Stimulated activated naive CD4-positive, alpha-beta T cell treated with Interleukin-2 at 50 U/mL for 16 hours (primary cell): ENCODE measurements around the gene PRIMA1.

Experiments
- DNase-seq: peaks from one replicate; lab custom pipeline; 2025; lab: John Stamatoyannopoulos, UW

Gene PRIMA1

DNA sequence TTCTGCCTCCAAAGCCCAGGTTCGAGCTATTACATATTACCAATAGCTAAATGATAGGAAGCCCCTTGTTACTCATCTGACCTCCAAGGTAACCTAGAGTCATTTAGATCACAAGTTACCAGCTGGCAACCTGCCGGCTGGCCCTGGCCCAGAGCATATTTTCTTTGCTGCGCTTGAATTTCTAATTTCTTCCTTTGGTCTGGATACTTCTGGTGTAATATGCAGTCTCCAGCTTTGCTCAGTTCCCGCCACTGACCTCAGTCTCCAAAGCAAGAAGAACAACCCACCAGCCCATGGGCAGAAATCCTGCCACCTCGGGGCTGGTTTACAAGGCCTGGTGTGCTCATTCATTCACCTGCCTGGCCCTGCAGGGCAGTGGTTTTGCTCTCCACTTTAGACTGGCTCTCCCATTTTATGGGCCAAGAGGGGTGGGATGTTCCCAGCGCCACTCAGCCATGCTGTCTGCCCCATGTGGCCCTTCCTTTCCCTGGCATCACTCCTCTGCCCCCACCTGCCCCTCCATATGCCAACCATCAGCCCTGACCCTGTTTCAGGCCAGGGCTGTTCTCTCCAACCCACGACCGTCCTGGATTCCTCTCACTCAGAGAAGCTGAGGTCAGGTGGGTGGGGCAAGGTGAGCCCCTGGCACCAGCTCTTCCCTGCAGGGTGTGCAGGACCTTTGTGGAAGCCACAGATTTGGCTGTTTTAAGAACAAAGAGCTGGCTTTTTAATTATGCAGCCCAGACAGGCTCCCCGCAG, 76.0 kb downstream of the PRIMA1 start:
- no peak for DNase-seq

DNA sequence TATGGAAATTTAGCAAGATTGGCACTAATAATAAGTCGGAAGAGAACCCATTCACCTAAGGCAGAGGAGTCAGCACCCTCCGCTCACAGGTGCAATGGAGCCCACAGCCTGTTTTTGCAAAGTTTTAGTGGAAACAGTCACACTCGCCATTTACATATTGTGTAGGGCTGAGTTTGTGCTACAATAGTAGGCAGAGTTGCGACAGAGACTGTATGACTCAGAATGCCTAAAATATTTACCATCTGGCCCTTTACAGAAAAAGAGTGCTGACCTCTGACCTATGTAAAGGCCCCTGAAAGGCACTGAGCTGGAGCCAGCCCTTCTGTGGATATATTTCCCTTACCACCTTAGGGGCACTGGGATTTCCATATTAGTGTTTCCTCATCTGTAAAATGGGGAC, 79.0 kb downstream of the PRIMA1 start:
- no peak for DNase-seq

DNA sequence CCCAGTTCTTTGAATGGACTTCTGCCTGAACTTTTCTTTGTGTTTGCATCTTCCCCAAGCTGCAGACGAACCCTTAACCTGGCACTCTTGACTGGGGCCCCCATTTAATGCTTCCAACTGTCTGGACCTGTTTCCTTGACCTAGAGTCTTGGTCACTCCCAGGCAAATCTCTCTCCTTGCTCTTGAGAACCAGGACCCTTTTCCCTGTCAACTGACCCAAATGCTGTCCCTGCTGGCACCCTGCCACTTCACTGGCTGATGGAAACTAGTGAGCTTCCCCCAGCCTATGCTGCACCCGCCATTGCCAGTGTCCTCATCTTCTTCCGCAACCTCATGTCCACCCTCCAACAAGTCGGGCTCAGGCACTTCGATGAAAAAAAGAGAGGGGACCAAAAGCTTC, 79.5 kb downstream of the PRIMA1 start:
- no peak for DNase-seq

DNA sequence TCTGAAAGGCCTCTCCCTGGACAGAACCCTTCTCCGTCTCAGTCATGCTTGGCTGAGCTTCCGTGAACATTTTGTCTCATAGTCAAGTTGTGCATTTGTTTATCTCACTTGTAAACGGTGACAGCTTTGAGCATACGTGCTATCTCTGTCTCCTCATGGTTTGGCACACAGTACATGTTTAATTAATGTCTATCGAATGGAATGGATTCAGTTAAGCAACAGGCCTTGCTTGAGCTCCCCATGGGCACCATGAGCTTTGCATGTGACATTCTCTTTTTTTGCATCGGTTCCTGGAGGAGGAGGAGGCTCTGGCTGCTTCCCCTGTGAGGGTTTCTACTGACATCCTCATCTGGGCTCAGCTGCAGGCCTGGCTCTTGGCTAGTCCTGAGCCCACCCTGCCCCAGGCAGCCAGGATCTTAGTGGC, 80.0 kb downstream of the PRIMA1 start:
- DNase-seq, result no peak

DNA sequence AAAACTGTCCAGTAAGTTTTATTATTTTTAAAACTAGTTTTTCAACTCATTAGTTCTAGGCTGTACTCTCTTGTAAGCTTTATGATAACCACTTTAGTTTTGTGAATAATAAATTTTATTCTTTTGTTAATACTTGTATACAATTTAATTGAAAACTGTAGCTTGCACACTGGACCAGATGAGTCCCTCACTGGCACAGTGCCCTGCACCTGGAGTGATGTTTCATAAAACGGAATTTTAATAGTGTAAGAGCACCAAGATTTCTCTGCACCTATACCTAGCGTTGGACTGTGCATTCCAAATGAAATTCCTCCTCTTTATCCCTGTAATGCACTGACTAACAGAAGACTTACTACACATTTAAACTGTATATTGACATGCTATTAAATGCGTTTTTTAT, 80.8 kb downstream of the PRIMA1 start:
- no peak for DNase-seq

DNA sequence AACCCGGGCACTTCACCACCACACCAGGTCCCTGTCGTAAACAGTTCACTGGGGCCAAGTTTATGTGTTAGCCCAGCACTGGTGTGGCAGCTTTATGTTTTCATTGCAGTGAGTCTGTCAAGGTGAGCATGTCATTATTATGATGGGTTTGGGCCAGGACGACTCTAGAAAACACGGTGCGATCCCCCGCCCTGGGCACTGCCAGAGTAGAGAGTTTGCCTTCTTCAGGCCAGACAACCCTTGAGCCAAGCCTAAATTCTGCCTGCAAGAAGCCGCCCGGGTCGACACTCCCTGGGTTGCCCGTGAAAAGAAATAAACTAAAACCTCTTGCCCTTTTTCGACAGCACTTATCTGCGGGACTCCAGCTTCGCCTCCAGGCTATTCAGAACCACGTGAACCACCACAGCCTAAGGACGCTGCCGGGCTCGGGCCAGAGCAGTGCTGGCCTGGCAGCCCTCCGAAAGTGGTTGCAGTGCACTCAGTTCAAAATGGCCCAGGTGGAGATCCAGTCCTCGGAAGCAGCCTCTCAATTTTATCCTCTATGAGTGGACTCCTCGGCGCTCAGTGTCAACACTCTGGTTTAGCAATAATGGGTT, 81.8 kb downstream of the PRIMA1 start:
- DNase-seq, result no peak

DNA sequence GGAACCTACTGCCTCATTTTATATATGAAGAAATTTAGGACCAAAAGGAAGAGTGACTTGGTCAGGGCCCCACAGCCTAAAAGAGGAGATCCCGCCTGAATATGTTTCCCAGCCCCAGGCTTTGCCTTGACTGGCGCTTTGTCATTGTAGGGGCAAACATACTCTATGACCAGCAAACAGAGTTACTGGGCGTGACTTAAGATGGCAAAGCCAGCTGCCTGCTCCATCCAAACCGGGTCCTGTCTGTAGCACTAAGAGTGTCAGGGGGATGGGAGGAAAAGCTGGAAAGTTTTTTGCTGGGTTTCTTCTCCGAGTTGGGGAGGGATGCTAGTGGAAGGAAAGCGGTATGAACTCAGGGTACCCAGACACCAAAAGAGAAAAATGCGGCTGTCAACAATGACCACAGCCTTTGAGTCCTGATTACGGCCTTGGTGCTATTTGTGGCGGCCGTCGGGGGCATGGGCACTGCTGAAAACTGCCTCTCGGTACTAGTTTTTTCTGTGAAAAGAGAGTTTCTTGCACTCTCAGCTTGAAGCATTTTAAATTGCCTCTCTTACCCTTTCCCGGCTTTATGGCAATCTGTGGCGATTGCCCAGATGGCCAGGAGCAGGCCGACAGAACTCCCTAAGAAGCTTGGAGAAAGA, 82.7 kb downstream of the PRIMA1 start:
- DNase-seq, result no peak

DNA sequence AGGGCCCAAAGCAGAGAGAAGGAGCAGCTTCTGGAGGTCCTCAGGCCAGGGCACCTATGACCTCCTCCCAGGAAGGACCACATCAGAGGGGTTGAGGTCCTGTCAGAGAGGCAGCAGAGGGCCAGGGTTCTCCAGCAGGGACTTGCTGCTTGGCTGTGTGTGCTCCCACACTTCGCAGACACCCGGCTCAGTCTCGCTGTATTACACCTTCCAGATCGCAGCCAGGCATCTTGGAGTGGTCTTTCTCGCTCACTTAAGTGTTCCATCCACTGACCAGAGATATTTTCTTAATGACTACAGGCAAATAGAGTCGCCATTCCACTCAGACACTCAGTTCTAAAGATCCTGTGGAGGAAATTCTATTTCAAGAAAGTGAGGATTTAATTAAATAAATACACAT, 84.3 kb downstream of the PRIMA1 start:
- DNase-seq, result no peak

DNA sequence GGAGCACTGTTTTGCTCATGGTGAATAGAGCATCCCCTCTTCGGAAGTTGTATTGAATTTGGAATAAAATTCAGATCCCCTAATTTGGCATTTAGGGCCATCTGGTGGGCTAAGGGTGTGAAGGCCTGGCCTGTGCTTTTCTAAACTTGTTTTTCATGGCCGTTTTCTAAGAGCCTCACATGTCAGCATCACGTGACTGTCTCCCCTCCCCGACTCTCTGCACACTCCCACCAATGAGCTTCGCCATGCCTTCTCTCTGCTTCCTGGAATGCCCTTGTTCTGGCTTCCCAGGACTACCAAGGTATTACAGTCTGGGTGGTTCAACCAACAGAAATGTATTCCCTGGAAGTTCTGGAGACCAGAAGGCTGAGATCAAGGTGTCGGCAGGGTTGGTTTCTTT, 85.3 kb downstream of the PRIMA1 start:
- DNase-seq, result no peak

DNA sequence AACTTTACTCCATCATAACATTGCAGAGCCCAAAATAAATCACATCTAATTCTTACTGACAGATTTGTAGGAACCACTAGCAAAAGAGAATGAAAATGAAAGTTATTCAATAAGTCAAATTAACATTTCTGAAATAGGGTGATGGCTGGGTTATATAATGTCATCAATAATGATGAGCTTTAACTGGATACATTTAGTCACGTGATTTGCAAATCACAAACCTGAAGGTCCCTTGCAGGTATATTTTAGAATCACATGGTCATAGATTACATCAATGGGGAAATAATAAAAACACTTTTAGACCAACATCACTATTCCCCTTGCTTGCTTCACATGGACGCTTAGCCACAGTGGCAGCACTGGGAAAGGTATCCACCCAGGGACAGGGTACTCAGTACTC, 86.7 kb downstream of the PRIMA1 start:
- DNase-seq, result no peak

DNA sequence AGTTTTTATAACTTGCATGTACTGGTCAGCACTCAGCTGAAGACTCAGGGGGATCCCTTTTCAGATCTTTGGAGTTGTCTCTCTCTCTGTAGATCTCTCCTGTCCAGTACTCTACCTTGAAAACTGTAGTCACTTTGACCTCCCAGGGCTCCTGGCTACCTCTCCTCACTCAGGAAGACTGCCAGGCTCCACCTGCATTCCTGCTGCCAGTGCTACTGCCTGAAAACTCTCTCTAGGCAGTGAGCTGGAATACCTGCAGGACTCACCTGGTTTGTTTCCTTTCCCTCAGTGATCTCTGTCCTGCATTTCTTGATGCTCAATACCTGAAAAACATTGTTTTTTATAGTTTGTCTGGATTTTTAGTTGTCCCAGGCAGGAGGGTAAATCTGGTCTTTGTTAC, 87.4 kb downstream of the PRIMA1 start:
- DNase-seq, result no peak

DNA sequence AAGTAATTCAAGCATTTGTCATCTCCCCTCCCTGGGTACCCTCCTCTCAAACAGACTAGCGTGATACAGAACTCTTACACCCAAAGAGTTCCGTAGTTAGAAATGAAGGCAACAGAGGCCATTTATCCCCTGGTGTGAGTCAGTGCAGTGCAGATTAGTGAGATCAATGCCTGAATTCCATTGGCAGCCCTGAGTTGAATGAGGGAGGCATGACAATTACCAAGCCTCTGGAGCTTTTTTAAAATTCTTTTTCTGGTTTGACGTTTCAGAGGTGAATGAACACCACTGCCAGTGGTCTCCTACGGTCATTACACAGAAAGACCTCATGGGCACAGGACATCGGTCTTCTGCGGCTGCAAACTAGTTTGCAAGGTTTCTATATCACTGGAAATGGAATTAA, 94.4 kb downstream of the PRIMA1 start:
- DNase-seq, result no peak

DNA sequence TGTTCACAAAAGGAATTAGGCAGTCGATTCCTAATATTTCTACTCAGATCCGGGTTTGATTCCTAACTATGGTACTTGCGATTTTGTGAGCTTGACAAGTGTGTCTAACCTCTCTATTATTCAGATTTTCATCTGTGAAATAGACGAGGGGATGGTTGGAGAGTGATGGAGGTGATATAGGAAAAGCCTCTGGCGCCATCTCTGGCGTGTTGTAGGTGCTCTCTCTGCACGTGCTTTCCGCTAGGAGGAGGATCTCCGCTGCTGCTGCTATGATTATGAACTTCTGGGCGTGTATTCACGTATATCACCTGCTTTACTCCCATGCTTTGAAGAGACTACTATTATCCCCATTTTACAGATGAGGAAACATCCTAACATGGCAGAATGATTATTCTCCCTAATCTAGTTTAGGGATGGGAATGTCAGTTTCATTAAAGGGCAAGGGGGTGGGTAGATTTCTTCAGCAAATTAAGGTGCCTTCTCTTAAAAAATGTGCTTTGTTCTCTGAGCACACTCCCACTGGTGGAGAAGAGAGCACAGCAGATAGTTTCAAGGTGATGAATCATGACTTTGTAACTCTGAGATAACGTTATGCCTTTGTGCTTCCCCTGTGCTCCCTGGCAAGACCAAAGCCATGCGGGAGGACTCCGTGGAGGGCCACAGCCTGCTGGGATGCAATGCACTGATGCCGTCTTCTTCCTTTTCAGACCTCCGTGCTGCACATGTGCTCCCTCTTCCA, 97.1 kb downstream of the PRIMA1 start:
- DNase-seq, result no peak

DNA sequence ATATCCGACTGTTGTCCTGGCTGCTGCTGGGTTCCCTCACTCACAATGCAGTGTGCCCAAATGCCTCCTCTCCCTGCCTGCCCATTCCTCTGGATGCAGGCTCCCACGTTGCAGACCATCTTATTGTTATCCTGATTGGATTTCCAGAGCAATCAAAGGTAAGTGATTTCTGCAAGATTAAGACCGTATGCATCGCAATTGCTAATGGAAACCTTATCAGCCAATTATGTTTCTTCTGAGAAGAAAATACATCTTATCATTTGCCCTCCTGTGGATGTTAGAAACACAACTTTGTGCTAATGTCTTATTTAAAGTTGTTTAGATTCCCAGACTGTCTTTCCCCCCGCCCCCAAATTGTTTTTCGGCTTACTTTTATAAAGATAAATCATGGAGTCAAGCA, 98.1 kb downstream of the PRIMA1 start:
- DNase-seq, result no peak

DNA sequence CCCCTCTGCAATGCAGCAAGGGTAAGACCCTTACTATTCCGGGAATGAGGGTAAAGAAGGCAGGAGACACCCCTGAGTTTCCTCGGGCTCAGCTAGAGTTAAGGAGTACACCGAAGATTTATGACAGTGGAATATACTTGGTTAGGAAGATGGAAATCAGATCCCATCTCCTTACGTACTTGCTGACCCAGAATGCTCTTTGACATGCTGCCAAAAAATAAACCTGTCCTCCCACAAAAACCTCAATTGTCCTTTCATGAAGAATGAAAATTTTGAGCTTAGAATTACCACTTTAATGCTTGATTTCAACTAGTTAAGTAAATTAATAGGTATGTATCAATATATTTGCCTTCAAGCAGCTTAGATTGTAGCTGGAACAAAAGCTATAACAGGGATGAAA, 99.5 kb downstream of the PRIMA1 start:
- DNase-seq, result no peak

DNA sequence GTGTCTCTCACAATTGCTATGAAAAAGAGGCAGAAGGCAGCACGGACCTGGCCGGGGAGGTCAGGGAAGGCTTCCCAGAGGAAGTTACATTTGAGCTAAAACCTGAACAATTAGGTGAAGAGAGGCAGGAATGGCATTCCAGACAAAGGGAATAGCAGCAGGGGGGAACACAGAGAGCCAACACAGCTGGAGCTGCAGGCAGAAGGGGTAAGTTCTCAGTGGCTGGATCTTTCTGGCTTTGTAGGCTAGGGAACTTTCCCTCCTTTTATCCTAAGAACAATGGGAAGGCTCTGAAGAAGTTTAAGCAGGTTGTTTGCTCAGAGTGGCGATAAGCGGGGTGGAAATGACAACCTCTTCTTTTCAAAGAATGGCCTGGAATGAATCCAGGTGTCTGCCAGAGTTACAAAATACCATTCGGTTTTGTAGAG, 100.0 kb downstream of the PRIMA1 start:
- no peak for DNase-seq

DNA sequence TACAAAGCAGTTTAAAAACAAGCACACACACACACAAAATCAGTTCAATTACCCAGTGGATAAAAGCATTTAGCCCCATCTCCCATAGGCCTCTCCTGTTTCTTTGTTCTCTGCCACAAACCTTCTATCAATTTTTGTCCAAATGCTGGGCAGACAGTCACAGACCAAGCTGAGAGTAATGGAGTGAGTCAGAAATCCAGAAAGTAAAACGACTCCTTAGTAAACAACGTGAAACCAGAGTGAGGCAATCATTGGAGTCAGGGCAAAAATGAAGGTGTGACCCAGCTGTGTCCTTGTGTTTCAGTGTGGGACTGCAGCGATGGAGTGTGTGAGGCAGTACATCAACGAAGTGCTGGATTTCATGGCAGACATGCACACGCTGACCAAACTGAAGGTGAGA, 102.0 kb downstream of the PRIMA1 start:
- DNase-seq, result no peak

DNA sequence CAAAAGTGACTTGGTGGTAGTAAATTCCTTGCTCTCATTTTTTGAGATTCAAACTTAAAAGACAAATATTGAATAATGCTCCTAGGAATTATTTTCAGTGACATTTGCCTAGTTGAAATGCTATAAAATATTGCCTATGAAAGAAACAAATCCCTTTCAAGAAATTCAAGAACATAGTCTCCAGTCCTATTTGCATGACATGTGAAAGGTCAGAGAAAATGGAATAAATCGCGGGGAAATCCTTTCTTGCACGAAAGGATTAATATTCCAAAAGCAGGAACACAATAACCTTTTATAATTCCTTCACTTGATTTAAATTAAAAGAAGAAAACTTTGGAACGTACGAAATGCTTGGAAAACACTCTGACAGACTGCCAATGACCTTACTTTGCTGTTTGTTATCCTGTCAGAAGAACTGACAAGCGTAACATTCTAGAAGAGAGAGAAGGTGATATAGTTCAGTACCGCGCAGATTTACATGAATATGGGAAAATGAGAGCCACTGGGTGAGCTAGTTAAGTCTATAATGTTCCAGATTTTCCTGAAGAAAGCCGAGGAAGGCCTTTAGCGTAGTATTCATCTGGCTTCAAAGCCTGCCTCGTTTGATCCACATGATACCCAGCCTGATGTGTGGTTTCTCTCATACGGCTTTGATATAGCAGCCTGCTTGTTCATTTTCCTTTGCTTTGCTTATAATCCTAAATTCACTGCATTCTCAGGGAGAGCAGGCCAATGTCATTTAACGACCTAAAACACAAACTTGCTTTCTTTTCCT, 103.0 kb downstream of the PRIMA1 start:
- DNase-seq, result no peak

DNA sequence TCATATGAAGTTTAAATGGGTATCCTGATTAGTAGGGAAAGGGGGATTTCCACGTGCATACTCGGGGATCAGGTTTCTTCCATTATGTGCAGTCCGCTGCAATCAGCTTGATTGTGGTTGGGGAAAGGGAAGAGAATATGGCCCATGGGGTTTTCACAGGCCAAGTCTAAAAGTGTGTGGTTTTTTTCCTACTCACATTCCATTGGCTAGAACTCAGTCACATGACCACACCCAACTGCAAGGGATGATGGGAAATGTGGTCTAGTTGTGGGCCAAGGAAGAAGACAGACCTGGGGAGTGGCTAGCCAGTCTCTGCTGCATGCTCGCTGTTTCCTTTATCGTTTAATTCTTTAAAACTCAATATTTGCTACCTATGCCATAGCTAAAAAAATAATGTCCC, 105.1 kb downstream of the PRIMA1 start:
- DNase-seq, result no peak

DNA sequence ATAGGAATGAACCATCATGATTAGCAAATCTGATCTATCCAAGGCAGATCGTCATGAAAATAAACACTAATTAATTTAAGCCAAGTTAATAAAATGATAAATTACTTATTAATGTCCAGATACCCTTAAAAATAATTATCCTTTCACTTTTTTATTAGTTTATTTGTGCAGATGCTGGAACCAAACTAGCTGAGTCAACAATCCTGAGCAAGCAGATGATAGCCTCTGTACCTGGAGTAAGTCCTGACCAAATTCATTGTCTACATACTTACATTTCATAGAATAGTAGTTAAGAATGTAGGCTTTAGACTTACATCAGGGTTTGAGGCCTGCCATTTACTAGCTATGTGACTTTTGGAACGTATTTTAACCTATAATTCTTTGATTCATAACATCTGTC, 105.8 kb downstream of the PRIMA1 start:
- DNase-seq, result no peak

DNA sequence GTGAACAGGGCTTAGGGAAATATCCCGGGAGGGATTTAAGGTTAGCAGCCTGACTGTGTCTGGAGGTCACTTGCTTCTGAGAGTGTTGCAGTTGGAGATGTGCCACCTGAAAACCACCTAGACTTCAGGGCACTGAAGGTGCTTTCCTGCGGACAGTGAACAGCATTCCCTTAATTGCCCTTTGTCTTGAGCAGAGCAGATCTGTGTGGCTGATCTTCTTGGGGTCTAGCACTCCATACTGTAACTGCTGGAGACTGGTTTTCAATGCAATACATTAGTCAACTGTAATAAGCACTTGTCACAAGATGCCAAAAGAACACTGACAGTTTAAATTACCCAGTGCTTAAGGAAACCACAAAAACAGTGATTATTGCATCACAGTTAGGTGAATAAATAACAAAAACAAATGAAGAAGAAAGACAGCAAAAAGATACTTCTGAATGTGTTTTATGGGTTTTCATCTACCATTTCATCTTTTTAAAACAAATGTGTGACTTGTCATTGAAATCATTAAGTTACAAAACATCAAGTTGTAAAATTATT, 111.8 kb downstream of the PRIMA1 start:
- DNase-seq, result no peak

DNA sequence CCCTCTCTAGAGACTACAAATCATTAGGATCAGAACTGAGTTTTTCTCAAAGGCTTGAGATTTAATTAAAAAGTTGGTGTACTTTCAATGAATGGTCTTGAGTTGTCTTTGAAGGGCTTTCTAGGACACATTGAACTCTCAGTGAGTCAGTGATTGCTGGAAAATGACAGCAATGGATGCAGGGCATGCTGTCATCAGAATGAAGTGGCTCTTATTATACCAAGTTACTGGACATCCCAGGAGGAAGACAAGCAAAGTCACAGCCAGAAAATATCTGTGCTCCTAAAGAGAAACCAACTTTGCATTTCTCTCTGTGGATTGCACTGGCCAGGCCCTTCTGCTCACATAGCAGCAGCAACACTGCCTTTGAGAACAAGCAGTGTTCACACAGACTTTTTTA, 112.6 kb downstream of the PRIMA1 start:
- no peak for DNase-seq
